CD4-positive, alpha-beta T cell treated with Interferon alpha-2 for 1 hour (primary cell): ENCODE measurements around the gene PPP1R3F.
"Not testable (repeated sequence)": the region's sequence is repeated elsewhere in the genome, so short reads cannot be mapped to it uniquely, and the experiment has no call there.

Source experiments
- DNase-seq, 2 donors: peaks; one replicate each; pipeline ENCODE4 v3.0.0-alpha.2; 2020 to 2022

Gene PPP1R3F

GRCh38 chrX:49322266-49322665 is 52.7 kb downstream of the PPP1R3F start:
- not testable (repeated sequence) for DNase-seq

- DNase-seq: not testable (repeated sequence)
Observed at GRCh38 chrX:49323735-49324134, 54.1 kb downstream of the PPP1R3F start.

GRCh38 chrX:49330421-49330820 is 60.8 kb downstream of the PPP1R3F start:
- not testable (repeated sequence) for DNase-seq

GRCh38 chrX:49331282-49331681 is 61.7 kb downstream of the PPP1R3F start, which contains the start of gene GAGE13:
GAGE13 (plus strand) TSS chrX:49331582; CDS start chrX:49332738, 1,156 bp downstream.
- not testable (repeated sequence) for DNase-seq

- DNase-seq: peak in 1 of 2 donors; percentile 6
Observed at GRCh38 chrX:49331841-49332240, 62.2 kb downstream of the PPP1R3F start.
